NCI-H1694 (cell line): Measurements from ENCODE around the gene TBX15.

Experiments
- DNase-seq: peaks from one replicate; lab custom pipeline; 2025; lab: John Stamatoyannopoulos, UW

TBX15 gene

DNA sequence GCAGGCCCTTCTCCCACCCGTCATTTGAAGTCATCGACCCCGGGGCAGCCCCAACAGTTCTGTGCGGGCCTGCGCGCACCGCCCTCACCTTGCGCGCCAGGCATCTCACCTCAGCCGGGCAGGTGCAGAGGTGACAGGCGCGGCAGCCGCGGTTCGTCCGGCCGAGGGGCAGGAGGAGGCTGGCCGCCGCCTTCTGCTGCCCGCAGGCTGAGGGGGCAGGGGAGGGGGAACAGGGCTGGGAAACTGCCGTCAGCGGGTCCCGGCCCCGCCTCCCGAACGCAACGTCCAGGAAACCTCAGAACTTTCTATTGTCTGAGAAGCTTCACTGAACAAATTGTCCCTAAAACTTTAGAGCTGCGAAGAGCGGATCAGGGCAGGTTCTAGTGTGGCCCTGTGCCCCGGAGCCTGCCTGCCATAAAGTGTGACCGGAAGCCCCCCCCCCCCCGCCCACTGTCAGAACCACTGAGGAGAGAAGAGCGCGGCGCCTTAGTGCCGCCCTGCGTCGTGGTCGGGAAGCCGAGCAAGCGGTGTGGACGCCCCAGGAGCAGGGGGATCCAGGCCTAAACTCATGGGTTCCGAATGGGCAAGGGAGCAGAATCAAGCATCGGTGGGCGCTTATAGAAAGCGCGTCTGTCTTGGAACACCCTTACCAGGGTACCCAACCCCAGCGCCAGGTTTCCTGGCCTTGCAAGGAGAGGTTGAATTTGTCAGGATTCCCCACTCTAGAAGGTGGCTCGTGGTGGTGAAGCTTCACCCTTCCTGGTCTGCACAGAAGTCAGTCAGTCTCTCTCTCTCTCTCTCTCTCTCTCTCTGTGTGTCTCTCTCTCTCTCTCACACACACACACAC lies 13.3 kb upstream of the TBX15 start:
- no peak for DNase-seq

DNA sequence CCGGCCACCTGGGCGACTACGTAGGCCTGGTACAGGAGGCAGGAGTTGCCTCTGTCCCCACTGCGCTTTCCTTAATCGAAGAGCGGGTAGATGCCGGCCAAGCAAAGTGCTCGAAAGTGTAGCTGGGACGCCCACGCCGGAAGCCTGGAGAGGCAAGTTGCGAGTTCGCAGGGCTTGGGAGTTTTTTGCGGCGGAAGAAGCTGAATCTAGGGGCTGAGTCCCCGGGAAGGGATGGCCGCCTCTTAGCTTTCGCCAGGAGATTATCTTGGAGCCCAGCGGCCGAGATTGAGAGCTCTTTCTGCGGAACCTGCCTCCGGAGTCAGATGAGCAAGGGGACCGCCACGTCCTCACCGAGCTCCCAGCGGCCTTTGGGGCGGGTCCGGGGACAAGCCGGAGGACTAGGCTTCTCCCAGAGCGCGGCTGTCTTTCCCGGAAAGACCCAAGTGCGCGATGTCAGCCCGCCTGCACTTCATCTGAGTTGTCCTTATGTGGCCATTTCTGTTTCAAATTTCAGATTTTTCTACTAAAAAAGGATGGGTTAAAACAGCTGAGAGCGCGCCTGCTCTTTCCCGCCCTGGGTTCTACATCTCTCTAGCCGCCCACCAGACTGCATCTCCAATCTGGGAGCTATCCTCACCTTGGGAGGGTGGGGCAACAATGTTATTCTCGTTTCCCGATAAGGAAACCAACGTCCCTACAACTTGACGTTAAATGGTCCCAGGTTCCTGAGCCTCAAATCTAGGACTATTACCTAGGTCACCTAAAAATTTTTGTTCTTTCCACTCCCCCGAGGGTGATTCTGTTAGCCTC lies 12.4 kb upstream of the TBX15 start:
- DNase-seq = no peak

DNA sequence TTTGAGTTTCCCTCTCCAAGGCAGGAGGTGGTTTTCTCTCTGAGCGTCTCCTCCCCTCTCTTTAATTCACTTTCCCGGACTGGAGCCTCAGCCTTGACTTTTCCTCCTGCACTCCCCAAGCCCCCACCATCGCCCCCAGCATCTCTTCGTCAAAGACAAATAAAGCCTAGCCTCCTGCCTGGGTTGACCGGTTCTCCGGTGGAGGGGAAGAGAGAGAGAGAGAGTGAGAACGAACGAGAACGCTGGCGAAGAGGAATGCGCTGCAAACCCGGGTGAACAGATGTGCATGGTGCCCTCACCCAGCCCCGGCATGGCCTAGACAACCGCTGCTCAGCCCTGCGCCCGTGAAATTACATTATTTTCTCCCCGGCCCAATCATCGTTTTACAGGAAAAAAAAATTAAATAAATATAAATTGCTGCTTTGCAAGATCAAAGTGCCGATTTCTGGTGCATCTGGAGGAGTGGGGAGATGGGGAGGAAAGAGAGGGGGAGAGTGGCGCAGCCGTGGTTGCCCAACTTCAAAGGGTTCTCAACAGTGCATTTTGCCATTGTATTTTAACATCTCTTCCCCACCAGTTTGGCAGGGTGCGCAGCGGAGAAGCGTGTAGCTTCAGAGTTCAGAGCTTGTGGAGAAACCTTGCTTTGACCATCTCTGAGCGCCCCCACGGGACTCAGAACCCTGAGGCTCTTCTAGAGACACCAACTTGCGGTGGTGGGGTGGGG lies 11.4 kb upstream of the TBX15 start:
- DNase-seq = no peak

DNA sequence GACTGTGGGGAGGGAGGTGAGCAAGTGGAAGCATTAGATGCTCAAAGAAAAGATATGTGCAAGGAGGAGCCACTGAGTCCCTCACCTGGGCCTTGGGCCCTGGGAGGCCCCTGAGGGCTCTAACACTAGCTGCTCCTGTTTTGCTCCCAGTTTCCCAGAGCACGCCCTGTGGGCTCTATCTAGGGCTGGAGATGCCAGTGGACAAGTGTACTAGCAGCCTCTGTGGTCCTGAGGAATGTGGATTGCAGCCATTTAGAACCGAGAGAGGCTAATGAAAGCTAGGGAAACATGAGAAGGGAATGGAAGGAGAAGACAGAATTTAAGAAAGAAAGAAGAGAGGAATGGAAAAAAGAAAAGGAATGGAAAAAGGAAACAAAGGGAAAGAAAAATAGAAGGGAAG lies 10.0 kb upstream of the TBX15 start:
- no peak for DNase-seq

DNA sequence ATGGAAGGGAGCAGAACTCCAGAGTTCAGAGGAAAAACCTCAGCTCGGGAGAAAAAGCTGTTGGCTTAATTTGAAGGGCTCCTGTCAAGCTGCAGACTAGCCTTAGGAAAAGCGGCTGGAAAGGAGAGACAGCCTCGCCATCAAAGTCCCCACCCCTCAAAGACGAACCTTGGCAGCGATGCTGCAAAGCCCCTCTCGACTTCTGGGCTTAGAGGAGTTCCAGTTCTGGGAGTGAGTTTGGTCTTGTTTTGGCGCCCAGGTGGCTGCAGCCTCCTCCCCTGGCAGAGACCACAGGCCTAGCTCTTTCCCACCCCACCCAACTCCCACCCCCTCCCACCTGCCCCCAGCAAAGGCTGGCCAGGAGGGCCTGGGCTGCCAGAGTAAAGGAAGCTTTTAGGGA lies 9.1 kb upstream of the TBX15 start:
- no peak for DNase-seq

DNA sequence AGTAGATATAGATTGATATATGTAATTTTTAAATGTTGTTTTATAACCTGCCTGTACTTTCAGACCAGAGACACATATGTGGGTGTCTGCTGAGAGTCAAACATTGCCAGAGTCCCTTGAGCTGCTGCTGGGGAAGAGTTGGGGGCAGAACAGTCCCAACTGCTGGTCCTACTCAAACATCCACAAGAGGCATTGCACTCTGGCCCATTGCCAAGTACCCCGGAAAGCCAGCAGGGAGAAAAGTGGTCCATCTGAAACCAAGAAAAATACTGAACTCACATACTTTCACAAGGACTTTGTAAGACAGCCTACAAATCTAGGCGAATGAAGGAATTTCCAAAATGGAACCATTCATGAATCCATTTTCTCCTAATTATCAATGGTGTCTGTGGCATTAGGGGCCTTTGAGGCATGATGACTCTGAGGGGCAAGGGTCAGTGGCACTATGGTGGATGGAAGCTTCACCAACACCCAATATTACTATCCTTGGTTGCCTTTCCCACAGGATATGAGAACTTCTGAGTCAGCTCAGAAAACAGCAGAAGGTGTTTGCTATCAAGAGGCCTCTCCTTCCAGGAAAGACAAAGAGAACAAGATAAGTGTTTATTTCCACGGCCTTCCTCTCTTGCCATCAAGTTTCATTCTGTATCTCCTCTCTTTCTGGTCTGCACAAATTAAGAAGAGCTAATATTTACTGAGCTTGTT lies 7.3 kb upstream of the TBX15 start:
- no peak for DNase-seq

DNA sequence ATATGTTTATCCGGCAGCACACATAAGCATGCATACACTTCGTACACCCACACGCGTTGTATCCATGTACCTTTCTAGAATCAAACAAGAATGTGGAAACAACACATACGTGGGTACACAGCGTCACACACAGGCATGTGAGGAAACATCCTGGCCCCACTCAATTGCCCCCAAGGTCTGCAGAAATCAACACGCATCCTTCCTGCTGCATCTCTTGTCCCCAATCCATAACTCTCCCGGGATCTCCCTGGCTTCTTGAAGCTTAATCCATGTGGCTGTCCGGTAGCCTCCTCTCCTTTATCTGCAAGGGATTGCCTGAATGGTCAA lies 5.5 kb upstream of the TBX15 start:
- no peak for DNase-seq

DNA sequence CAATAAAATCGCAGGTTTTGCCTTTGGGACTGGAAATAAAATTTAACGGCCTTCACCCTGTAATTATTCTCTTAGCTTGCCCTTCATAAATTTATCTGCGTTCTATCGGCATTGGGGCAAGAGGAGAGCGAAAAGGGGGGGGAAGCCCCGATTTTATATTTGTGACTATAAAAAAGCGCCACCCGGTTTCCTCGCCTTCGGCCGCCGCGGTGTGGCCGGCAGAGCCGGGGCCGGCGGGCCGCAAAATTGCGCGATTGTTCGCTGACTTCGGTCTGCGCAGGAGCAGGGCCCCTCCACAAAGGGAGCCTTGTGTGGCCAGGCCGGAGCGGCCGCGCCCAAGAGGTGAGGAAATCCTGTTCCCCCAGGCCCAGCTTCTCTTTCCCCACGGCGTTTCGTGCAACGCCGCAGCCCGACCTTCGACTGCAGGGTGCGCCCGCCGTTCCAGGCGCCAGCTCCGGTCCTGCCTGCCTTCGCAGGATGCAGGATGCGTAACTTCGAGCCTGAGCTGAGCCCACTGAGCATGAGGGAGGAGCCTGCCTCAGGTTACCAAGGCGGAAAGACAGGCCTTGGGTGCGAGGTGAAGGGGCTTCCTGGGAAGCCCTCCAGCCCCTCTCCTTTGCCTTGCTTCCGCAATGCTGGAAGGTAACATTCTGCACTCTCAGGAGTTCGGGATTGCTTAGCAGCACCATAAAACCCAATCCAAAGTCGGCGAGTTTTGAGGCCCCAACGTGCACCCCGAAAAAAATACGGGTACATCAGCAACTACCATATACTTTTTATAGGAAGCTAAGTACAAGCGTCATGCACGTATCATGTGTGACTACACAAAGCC lies 4.9 kb upstream of the TBX15 start:
- no peak for DNase-seq

DNA sequence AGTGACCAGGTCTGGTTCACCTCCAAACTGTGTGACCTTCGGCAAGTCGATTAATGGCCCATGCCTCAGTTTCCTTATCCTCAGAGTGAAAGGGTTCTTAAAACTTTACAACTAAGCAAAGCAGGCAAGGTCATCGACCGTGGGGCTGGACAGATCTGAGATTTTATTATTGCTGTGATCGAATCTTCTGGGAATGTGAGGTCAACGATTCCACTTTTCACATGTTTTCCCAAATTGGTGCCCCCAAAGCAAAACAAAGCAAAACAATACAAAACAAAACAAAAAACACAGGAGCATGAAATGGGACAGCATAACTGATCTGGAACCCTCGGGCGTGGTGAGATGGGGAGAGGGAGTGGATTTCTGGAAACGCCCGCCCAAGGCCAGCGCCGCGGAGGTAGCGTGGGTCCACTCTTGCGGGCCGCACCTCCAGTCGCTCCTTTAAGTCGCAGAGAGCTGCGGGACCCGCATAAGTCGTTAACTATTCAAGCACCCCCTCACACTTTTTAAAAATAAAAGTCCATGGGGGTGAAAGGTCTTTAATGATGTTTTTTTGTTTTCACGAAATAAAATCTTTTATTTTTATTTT lies 4.2 kb upstream of the TBX15 start:
- DNase-seq = no peak

DNA sequence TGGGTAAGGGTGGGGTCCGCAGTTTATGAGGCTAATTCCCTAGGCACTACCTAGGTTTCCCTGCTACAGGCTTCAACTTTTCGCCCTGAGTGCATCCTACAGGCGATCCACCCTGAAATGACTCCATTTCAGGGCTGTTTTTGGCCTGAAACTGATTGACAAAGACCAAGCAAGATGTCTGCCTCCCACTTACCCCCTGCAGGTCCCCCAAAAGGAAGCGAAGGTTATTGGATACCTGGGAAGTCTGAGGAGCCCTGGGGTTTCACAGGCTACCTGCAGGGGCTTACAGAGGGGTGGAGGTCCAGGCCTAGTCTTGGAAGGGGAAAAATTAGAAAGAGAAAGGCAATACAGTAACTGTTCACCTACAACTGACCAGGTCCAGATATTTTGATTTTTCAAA lies 3.3 kb upstream of the TBX15 start:
- no peak for DNase-seq

DNA sequence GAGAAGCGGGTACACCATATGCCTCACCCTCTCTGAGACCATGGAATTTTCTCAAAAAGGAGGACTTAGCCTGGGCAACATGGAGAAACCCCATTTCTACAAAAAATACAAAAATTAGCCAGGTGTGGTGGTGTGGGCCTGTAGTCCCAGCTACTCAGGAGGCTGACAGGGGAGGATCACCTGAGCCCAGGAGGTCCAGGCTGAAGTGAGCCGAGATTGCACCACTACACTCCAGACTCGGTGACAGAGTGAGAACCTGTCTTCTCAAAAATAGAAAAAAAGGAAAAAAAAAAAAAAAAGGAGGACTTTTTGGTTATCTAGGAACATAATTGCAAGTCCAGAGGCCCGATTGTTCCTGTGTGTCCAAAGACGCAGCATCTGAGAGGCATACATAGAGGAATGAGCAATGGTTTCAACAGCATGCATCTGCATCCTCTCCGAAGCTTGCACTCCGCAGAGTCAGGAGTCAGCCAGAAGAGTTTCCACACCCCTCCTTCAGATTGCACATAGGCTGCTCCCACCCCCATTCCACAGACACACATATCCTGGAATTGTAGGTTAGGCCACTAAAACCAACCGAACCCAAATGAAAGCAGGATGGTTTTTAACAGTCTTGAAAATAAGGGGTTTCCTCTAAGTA lies 2.5 kb upstream of the TBX15 start:
- DNase-seq = no peak

DNA sequence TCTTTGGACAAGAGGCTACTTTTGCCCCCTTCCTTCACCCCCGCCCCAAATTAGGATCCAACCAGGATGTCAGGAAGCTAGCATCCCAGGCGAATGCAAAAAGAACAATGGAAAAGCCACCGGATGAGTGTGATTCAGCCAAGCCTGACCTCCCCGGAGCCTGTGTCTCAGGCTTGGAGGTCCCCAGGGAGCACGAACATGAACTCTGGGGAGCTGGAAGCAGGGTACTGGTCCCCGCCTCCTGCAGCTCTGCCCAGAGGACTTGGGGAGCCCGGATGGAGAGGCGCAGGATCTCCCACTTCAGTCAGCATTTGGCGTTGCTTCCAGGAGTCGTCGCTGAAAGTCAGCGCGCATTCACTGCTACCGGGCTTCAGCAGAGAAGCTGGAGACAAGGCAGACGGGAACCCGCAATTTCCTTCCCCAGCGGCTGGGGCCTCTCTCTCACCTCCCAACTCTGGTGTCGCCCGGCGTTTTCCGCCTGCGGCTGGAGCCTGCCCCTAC lies 1.8 kb upstream of the TBX15 start:
- DNase-seq = no peak

DNA sequence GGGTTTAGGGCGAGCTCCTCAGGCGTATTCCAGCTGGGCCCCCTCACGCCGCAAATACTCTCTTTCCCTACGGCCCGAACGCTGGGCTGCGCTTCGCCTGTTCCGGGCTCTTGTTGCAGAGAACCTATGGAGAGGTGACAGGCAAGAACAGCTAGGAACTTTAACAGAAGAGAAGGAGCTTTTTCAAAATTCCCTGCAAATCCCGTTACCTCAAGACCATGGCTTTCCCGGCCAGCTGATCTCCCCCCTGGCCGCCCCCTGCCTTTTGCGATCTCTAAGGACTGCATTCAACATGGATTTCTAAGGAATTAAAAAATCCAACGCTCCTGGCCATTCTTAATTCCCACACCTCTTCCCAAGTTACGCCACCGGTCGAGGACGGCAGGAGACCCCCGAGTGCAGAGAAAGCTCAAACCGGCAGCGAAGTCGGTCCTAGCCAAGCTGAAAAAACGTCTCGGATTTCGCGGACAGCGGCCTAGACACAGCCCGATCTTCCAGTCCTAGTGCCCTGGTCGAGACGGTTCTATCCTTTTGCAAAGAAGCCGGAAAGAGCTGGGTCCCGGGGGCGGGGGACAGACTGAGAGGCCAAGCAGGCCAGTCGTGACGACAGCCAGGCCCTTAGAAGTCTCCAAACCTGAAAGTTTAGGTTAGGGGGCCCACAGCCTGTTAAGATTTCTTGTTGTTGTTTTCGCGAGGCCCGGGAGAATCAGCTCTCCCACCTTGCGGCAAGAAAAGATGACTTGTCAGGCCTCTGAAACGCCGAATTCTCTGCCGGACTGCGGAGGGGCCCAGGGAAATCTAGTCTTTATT lies 1.1 kb upstream of the TBX15 start:
- no peak for DNase-seq

DNA sequence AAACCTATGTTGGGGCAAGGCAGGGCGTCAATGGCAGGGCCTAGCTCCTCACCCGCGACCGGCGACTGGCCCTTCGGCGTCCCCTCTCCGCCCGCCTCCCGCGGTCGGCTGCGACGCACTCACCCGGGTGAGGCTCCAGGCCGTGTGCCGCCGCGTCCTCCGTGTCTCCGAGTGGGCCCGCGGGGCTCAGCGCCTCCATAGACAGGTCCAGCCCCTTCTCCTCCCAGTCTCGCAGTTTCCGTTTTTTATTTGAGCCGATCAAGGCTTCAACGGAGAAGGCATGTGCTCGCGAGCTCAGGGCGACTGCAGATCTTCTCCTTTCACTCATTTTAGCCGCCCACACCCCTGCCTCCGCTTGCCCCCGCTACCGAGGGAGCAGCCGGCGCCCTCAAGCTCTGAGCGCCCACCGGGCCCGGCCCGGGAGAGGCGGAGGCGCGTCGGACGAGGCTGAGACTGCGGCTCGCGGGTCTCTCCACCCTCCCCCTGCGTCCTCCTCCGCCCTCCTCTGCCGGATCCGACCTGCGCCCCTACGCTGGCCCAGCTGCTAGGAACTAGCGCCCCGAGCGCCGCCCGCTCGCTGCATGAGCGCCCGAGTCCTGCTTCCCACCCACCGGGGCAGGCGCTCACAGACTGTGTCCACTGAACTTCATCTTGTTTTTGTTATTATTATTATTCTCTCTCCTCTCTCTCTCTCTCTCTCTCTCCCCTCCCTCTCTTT lies 516 bp downstream of the TBX15 start:
- no peak for DNase-seq

DNA sequence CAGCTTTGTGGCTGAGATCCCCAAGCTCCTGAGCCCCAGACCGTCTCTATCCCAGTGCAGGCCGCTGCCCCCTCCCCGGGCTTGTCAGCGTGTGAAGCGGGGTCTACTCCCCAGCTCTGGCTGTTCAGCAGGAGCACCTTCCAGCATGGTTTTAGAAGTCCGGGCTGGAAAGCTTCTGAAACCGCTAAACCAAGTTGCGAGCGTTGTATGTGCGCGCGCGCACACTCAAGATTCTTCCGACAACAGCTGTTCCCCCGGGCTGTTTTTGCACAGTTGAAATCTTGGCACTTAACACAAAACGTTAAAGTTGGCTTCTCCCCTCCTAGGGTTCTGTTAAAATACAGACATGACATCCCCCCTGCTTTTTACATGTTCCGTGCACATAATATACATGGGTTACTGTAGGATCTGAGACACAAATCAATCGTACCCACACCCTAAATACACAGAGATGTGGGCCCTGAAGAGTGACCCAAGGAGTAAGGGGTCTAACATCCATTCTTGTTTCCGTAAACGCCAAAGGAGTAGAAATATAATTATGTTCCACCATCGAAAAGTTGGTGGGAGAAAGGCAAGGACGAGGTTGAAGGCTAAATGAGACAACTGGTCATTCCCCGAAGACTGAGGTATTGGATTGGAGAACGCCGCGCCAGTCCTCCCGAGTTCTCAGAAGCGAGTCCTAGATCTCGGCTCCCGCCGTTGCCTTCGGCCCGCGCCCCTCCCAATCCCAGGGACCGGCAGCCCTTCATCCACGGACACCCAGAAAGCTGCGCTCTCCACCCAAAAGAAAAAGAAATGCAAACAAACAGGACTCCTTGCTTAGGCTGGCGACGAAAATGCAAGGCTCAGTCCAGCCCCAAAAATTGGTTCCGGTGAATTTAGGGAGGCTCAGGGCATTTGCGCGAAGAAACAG lies 1.3 kb downstream of the TBX15 start:
- no peak for DNase-seq

DNA sequence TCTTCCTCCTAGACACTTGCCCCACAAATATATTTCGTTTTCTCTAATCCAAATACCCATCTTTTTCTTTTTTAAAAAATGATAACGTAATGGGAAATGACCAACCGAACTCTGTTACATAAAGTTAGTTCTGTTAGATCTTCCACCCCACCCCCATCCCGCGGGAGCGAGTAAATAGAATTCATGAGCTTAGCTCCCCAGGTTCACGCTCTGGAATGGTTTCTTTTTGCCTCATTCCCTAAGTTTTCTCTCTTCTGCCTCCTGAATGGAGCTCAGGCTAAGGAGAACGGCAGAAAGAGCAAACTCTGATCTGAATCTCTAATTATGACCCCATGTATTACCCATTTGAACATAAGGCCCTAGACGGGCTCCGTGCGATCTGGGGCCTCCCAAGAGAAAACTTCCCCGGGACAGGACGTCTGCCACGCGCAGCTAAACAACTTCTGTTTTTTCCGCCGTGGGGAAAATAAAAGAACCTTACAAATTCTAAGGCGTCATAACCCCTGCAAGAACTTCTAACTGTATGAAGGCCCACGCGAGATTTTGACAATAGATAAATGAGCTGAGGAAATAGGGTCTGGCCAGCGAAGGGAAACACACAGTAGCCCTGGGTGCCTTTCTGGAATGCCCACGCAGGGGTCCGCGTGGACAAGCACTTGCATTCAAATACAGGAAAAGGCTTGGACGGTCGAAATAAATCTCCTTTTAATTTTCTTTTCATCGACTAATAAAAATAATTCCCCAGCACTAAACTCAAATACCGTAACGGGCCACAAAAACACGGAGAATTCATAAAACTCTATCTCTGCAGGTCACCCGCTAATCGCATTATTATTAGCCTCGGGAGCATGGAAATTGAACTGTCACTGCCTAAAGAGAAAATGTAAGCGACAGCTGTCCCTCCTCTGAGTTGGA lies 2.2 kb downstream of the TBX15 start:
- no peak for DNase-seq
